NCI-H446 treated with DMSO at 0.1 percent for 48 hours (cell line): ENCODE results near the gene CNNM1.
A peak's percentile ranks its signal among the peaks of the same experiment; 100 is the strongest.

Experiments used
- DNase-seq: peaks from one replicate; lab custom pipeline; 2025; lab: John Stamatoyannopoulos, UW

Gene CNNM1

DNA sequence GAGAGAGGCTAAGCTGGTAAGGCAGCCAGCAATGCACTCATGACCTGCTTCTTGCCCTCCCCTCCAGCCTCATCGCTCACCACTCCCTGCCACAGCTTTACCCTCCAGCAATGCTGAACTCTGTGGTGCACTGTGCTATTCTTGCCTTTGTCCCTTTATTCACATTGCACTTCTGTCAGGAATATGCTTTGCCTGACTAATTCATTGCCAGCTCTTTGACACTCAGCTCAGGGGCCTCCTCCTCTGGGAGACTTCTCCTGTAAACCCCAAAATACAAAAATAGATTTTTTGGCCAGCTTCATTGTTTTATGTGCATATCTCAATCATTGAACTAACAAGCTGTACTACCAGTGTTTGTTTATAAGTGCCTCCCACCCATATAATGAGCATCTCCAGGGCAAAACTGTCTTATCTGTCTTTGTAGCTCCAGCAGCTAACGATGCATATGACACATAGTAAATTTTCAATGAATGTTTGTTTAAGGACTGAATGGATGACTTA is 8.2 kb downstream of the CNNM1 start:
- DNase-seq = no peak

DNA sequence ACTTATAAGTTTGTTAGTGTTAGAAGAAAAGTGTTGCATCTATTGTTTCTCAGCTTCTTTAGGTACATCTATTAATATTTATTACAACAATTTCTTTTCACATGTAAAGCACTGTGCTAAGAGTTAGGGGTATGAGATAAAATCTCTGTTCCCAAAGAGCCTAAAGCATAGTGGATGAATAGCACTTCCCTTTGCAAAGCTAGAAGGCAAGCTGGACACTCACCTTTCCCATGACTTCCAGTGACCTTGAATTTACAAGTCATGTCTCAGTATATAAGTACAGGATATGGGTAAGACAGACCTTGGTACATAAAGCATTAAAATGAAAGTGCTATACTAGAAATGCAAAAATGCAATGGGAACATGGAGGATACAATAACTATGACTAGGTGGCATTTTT is 8.7 kb downstream of the CNNM1 start:
- DNase-seq = no peak

DNA sequence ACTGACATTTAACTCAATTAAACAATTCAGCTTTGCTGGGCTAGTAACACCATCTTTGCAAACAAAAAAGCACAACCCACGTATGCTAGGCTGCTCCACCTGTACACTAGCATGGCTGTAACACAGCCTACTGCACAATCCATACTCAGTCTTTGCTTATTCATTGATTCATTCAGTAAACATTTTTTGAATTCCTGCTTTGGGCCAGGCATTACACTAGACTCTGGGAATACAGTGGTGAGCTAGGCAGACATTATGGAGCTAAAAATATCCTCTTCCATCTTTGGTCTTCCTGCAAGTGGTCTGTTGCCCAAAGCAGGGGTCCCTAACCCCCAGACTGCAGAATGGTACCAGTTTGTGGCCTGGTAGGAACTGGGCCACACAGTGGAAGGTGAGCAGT is 9.9 kb downstream of the CNNM1 start:
- DNase-seq = no peak

DNA sequence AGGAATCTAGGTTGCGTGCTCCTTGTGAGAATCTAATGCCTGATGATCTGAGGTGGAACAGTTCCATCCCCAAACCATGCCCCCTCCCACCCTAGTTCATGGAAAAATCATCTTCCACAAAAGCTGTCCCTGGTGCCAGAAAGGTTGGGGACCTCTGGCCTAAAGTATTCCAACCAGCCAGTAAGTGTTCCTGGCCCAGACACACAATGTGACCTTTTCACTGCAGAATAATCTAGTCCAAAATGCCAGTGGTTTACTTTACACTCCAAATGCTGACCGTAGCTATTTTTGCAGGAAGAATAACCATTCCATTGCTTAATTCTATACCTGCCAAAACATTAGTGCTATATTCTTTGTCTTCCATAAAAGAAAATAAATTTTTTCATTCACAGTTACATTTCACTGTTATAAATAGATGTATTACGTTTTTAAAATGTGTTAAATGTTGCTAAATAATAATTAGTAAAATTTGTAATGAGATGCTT is 10.4 kb downstream of the CNNM1 start:
- no peak for DNase-seq

DNA sequence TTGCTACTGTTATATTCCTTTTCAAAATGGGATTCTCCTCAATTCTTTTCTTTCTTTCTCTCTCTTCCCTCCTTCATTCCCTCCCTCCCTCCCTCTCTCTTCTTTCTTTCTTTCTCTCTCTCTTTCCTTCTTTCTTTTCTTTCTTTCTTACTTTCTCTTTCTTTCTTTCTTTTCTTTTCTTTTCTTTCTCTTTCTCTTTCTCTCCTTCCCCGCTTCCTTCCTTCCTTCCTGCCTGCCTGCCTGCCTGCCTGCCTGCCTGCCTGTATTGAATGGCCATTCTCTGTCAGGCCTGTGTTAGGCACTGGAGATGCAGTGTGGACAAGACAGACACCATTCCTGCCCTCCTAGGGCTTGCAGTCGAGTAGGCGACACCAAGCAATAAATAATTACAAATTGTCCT is 11.5 kb downstream of the CNNM1 start:
- no peak for DNase-seq

DNA sequence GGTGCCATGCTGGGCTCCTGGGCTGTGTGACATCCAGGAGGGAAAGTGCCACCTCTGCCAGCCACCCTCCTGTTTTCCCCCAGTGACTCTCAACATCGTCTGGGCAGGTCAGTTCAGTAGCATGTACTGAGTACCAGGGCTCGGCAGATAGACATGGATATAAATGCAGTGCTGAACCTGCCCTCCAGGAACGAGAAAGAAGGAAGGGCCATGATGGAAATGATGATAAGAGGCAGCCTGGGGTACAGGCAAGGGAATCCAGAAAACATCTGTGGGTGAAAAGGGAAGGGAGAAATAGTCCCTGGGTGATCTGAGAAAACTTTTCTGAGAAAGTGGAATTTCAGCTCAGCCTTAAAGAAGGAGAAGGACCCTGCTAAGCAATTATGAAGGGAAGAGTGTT is 12.1 kb downstream of the CNNM1 start:
- no peak for DNase-seq

DNA sequence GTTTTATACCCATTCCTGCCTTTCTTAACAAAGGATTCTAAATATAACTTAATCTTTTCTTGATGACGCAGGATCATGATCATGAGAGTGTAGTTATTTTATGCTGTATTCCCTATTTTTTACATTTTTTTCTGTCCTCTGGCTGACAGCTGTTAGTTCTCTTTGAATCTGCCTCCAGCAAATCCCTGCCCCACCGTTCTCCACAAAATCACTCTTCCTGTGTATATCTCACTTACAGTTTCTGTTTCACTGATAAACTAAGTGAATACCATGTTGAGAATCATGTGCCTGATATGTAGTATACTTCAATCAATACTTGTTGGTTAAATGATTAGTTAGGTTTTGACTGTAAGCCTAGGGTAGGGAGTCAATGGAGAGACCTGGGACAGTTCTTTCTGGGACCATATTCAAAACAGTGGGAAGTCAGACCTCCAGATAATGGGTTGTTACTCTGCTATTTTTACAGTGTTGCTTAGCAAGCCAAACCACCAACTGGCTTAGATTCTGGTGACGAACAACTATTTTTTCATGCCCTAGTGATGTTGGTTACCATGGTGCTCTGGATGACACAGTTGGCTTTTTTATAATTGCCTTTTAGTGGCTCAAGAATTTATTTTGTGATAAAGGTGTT is 12.8 kb downstream of the CNNM1 start:
- DNase-seq = no peak

DNA sequence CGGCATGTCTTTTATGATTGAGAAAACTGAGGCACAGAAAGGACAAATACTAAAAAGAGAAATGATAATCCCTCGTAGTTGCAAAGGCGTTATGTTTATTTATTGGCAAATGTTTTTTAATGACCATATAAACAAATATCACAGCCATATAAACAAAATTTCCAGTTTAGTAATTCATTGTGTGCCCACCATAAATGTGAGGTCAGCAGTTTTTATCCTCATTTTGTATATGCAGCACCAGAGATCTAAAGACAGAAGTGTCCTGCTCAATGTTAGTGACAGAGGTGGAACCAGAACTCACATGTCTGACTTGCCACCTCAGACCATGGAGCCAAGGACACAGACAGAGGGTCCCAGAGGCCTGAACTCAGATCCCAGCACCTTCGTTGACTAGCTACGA is 14.1 kb downstream of the CNNM1 start:
- DNase-seq = no peak

DNA sequence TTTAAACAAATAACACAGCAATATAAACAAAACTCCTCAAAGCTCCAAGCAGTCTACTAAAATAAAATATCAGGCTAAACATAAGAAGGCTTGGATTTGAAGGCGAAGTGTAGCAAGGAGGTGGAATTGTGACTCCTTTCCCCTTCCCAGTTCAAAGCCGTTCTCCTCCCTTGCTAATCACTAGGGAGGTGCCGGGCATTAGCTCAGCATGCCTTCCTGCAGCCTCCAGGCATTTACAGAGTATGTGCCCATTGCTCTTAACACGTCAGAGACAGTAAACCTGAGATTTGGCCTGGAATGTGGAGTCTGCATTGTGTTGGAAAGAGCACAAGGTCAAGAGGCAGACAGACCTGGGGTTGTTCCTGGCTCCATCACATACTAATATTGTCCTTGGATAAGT is 15.6 kb downstream of the CNNM1 start:
- no peak for DNase-seq

DNA sequence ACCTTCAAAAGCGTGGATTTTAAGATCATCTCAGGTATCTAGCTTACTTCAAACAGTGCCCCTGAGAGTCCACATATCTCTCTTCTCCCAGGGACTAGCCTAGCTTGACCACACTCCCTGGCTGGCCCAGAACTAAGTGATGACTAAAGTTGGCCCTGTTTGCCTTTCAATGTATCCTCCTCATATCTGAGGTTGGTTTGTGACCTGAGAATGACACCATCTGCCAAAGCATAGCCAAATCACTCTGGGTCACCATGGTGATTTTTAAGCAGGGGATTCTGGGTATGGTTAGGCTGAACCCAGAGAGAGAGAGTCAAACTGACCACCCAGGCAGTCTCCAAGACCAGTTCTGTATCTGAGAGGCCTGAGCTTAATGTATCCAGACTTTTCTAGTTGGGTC is 16.2 kb downstream of the CNNM1 start:
- no peak for DNase-seq

DNA sequence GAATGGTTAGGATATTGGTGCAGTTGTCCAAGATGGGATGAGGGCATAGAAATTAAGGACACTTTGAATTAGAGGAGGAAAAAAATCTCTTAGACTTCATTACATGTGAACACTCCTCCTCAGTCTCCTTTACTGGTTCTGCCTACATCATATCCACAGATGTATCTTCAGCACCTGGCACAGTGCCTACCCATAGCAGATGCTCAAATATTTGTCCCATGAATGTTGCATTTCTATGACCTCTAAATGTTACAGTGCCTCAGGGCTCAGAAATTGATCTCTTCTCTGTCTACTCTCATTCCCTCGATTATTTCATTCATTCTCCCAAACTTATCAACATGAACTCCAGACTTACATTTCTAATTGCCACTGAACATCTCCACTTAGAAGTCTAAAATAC is 17.1 kb downstream of the CNNM1 start:
- DNase-seq = peak; percentile 21

DNA sequence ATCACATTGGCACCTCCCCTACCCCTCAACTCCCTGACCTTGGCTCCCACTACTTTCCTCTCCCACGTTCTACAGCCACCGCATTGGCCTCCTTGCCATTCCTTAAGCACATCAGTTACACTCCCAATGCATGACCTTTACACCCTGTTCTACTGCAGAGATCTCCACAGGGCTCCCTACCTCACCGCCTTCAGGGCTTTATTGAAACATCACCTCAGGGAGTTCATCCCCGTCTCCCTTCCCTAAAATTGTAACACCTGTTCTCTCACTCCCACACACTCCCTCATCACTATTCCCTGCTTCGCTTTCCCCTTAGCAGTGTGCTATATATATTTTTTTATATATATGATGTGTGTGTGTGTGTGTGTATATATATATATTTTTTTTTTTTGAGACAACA is 18.5 kb downstream of the CNNM1 start:
- no peak for DNase-seq

DNA sequence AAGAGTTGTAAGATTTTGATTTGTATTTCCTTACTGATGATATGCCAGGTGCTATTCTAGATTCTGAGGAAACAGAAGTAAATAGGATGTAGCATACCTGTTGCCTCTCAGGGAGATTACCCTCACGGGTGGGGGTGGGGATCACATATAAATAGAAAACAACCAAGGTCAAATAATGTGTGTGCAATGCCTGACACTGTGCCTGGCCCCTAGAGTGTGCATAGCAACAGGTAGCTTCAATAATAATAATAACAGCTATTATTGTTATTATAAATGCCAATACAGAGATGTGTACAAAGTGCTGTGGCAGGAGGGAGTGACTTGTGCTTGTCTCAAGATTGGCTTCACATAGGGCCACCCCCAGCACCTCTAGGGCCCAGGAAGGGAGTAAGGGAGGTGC is 24.0 kb downstream of the CNNM1 start:
- no peak for DNase-seq

DNA sequence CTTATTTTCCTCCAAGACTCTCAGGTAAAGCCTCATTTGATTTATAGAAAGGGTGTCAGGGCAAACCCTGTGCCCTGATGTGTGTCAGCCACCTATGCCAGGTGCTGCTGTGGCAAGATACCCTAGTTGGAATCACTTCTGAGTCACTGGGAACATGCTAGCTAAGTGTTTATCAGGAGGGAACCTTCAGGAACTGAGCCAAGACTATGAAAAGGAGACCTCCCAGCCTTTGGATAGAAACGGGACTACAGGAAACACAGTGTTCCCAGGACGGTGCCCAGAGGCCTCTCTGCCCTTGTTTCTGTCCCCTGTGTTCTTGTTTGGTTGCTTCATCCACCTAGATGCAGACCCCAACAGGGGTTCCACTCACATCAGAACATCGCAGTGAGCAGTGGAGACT is 28.5 kb downstream of the CNNM1 start:
- DNase-seq = no peak

DNA sequence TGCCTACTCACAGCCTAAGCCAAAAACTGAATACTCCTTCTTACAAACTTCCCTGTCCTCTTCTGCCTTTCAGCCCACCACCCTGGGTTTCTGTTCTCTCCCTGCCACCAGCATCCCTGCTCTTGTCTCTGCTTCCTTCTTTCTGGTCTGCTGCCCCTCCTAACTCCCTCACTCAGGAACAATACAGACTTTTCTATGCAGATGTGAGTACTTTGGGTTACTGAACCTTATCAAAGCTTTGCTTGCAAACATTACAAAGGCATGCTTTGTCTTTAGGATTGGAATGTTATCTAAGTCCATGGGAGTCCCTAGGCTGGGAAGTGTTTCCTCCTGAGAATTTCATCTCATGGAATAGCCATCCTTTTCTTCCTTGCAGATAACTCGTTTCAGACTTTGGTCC is 28.9 kb downstream of the CNNM1 start:
- no peak for DNase-seq

DNA sequence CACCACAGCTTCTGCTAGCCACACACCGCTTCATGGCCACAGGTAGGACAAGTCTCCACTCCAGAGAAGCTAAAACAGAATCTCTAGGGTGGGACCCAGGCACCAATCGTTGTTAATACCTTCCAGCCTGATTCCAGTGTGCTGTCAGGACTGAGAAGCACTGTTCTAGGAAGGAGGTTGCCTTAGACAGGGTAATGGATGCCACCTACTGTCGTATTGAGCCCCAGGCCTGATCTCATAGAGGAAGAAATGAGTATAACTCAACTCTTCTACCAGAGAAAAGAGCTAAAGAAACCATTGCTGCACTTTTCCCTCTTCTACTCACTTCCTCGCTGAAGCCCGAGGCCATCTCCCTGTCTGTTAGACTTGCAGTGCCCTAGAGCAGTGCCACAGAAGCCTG is 31.8 kb downstream of the CNNM1 start:
- DNase-seq = no peak

DNA sequence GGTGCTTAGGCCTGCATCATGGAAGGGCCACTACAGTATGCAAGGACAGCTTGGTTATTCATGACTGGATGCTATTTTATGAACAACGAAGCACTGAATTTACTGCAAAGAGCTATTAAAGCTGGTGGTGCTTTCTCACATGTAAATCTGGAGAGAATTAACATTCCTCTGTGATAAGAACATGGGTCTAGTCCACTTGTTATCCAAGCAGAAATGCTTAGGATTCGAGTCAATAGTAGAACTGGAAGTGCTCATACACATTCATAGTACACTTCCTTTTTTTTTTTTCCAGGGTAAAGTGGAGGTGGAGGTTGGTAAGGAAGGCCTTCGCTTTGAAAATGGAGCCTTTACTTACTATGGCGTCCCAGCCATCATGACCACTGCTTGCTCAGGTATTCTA is 35.0 kb downstream of the CNNM1 start:
- DNase-seq = no peak

DNA sequence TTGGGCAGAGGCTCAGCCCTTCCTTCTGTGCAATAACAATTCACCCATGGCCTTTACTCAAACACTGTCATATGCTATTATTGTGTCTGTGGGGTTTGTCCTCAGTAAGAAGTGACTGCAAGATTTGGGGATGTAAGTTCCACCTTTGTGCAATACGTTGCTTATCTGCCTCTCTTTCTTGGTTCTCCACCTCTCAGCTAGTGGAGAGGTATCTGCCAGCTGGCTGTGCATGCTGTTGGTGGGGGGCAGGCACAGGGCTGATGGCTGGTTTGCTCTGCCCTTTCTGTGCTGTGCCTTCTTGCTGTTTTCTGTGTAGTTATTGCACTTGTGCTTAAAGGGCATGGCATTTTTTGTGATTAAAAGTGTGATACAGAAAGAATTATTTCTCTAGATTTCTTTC is 36.2 kb downstream of the CNNM1 start:
- DNase-seq = no peak

DNA sequence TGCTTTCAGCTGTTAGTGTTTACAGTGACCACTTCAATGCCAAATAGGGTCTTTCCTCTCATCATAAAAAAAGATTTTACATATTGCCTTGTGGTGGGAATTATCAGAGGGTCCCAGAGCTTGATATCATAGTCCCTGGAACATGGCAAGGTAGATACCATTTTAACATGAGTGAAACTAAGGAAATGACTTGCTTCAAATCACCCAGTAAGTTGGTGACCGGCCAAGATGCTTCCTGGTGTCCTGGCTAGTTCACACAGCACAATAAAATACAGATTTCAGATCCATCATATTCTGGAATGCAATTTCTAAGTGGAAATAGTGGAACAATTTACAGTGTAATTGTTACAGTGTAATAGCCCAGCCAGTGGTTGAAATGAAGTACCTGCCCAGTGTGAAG is 36.6 kb downstream of the CNNM1 start:
- DNase-seq = no peak

DNA sequence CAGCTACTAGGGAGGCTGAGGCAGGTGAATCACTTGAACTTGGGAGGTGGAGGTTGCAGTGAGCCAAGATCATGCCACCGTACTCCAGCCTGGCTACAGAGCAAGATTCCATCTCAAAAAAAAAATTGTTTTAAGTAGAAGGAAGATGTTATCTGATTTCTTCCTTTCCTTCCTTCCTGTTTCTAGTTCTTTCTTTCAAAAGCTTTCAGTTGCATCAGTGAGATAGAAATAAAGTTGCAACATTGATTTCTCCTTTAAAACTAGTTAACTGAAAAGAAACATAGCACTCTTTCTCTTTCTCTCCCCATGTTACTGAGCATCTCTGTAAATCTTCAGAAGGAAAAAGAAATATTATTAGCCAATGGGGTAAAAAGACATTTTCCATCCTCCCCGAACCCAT is 37.5 kb downstream of the CNNM1 start:
- no peak for DNase-seq

DNA sequence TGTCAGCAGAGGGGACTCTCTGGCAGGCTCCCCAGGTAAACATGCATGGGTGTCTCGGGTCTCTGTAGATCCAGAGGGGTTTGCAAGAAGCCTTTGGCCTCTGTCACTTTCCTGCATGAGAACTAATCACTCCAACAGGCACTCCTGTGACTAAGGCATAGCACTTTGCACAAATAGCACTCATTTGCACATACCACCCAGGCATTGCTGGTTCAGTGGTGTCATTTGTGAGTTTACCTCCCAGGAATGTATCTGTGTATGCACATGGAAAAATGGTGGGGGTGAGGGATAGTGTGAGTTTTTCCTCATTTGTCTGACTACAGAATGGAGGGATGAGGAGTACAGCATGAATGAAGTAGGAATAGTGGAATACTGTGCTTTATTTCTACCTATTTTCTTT is 39.5 kb downstream of the CNNM1 start:
- DNase-seq = no peak

DNA sequence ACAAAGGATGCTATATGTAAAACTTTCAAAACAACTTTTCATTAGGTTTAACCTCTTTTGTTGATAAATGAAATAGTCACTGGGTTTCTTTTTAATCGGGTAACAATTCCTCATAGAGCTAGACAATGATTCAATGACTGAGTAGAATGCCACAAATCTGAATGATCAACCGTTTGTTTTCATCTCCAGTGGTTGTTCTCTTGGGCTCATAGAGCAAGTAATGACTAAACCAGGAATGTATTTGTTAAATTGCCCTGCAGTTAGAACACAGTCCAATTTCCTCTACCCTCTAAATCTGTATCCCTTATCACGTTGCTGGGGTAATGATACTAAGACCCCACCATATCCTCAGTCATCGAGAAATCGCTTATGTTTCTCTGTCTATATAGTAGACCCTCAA is 40.0 kb downstream of the CNNM1 start:
- DNase-seq = no peak

DNA sequence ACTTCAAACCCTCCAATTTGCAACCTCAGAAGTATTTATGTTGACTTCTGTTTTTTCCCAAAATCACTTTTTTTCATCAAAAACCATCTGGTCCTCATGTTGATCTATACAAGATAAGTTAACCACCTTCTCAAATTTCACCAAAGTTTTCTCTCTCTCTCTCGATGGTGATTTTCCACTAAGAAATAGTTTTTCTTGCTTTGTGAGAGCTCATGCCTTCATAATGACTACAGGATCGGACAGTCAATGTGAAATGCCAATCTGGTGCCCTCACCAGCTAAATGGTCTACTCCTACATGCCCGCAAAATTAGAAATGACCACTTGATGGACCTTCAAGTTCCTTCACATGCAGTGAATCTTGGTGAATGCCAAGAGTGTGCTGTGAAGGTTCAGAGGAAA is 40.4 kb downstream of the CNNM1 start:
- DNase-seq = no peak

DNA sequence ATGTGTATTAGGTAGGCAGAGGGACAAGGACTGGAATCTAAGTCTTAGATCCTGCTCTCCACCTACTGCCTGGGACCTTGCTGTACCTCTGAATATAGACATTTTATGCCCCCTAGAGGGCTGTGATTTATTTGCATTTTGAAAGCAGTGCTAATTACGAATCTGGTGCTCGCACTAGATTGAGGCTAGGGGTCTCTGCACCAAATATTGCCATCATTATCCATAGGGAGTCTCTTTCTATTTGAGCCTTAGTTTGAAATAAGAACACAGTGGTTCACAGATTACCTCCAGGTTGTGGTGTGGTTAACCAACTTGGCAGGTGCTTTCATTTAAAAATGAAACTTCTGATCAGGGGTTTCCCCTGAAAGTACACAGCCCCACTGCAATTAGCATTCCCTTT is 41.8 kb downstream of the CNNM1 start:
- no peak for DNase-seq
